H9 (cell line): ENCODE data around the gene PRAMEF12. TPM values are rescaled to one million over a fixed set of nuclear protein-coding genes. Genes with fewer than 3 reads are reported as not detected.

Experiments used
- DNase-seq: peaks from one replicate; pipeline ENCODE4 v3.0.0-alpha.2; 2017
- H2AFZ ChIP-seq: one replicate; pipeline ENCODE4 v1.6.1; 2013; ENCODE audit warnings: mild to moderate bottlenecking, low read length, control low read depth, moderate library complexity
- H2AK5ac ChIP-seq: 2 replicates; pipeline ENCODE4 v1.6.1; 2013; ENCODE audit warnings: low read length, control low read depth, mixed read lengths; ENCODE audit not compliant: insufficient read length
- H2BK120ac ChIP-seq: one replicate; pipeline ENCODE4 v1.6.1; 2013; ENCODE audit warnings: low read depth, mild to moderate bottlenecking, low read length, control low read depth, inconsistent platforms; ENCODE audit not compliant: poor library complexity, severe bottlenecking
- H2BK12ac ChIP-seq: 2 replicates; pipeline ENCODE4 v1.6.1; 2013; ENCODE audit warnings: low read length, control low read depth, mixed read lengths, low read depth; ENCODE audit not compliant: insufficient read length
- H2BK15ac ChIP-seq: 2 replicates; pipeline ENCODE4 v1.6.1; 2013; ENCODE audit warnings: low read depth, low read length, control low read depth
- H2BK20ac ChIP-seq: one replicate; pipeline ENCODE4 v1.6.1; 2013; ENCODE audit warnings: low read depth, mild to moderate bottlenecking, low read length, control low read depth, inconsistent platforms; ENCODE audit not compliant: poor library complexity, severe bottlenecking
- H2BK5ac ChIP-seq: 2 replicates; pipeline ENCODE4 v1.6.1; 2013; ENCODE audit warnings: low read length, control low read depth, mixed read lengths; ENCODE audit not compliant: insufficient read length
- H3K14ac ChIP-seq: 2 replicates; pipeline ENCODE4 v1.6.1; 2013; ENCODE audit warnings: low read length, control low read depth; ENCODE audit not compliant: insufficient read depth
- H3K18ac ChIP-seq: 2 replicates; pipeline ENCODE4 v1.6.1; 2013; ENCODE audit warnings: low read depth, mild to moderate bottlenecking, mixed read lengths, low read length, control low read depth; ENCODE audit not compliant: insufficient read length
- H3K23ac ChIP-seq: 2 replicates; pipeline ENCODE4 v1.6.1; 2013; ENCODE audit warnings: low read length, control low read depth, mixed read lengths, low read depth; ENCODE audit not compliant: insufficient read length
- H3K23me2 ChIP-seq: 2 replicates; pipeline ENCODE4 v1.6.1; 2013; ENCODE audit warnings: low read depth, mild to moderate bottlenecking, mixed read lengths, low read length, control low read depth; ENCODE audit not compliant: insufficient read length, poor library complexity, severe bottlenecking
- H3K27ac ChIP-seq: 2 replicates; pipeline ENCODE4 v1.5.1; 2013; ENCODE audit warnings: low read length, control low read depth, mixed read lengths, low read depth; ENCODE audit not compliant: insufficient read length
- H3K27me3 ChIP-seq: 2 replicates; pipeline ENCODE4 v1.6.1; 2013; ENCODE audit warnings: low read length, control low read depth, inconsistent platforms; ENCODE audit not compliant: insufficient read depth
- H3K4ac ChIP-seq: 2 replicates; pipeline ENCODE4 v1.6.1; 2013; ENCODE audit warnings: low read depth, mild to moderate bottlenecking, control low read depth, inconsistent platforms, low read length, moderate library complexity
- H3K4me1 ChIP-seq: 2 replicates; pipeline ENCODE4 v1.6.1; 2013; ENCODE audit warnings: low read length, control low read depth, inconsistent platforms; ENCODE audit not compliant: insufficient read depth
- H3K4me2 ChIP-seq: 2 replicates; pipeline ENCODE4 v1.6.1; 2013; ENCODE audit warnings: low read length, control low read depth, mixed read lengths; ENCODE audit not compliant: insufficient read length, insufficient read depth
- H3K56ac ChIP-seq: 2 replicates; pipeline ENCODE4 v1.6.1; 2013; ENCODE audit warnings: low read depth, mild to moderate bottlenecking, mixed read lengths, low read length, control low read depth; ENCODE audit not compliant: insufficient read length
- H3K79me1 ChIP-seq: 2 replicates; pipeline ENCODE4 v1.6.1; 2013; ENCODE audit warnings: low read depth, mild to moderate bottlenecking, moderate library complexity, low read length, control low read depth, inconsistent platforms; ENCODE audit not compliant: insufficient read depth, poor library complexity, severe bottlenecking
- H3K79me2 ChIP-seq: 2 replicates; pipeline ENCODE4 v1.6.1; 2013; ENCODE audit warnings: low read length, control low read depth, inconsistent platforms; ENCODE audit not compliant: insufficient read depth
- H3K9ac ChIP-seq: 2 replicates; pipeline ENCODE4 v1.6.1; 2013; ENCODE audit warnings: low read length, control low read depth, mixed read lengths; ENCODE audit not compliant: insufficient read length; ENCODE audit errors: extremely low read depth
- H3K9me3 ChIP-seq: one replicate; pipeline ENCODE4 v1.6.1; 2013; ENCODE audit warnings: low read depth, low read length, inconsistent platforms; ENCODE audit not compliant: control insufficient read depth
- H3T11ph ChIP-seq: one replicate; pipeline ENCODE4 v1.6.1; 2013; ENCODE audit warnings: mild to moderate bottlenecking, low read length, control low read depth, inconsistent platforms
- H4K20me1 ChIP-seq: one replicate; pipeline ENCODE4 v1.6.1; 2013; ENCODE audit not compliant: control insufficient read depth, insufficient read length, insufficient read depth
- H4K5ac ChIP-seq: 2 replicates; pipeline ENCODE4 v1.6.1; 2013; ENCODE audit warnings: low read depth, mild to moderate bottlenecking, mixed read lengths, low read length, control low read depth; ENCODE audit not compliant: insufficient read length
- H4K8ac ChIP-seq: replicated peaks from 2 replicates; pipeline ENCODE4 v1.6.1; 2013; ENCODE audit warnings: low read length, control low read depth, mixed read lengths, low read depth; ENCODE audit not compliant: insufficient read length
- H4K91ac ChIP-seq: 2 replicates; pipeline ENCODE4 v1.6.1; 2013; ENCODE audit warnings: low read depth, mild to moderate bottlenecking, moderate library complexity, mixed read lengths, low read length, control low read depth; ENCODE audit not compliant: insufficient read length
- H3K27ac Mint-ChIP-seq, 3 experiments: 2 replicates in 2 of 3; 3 replicates in 1 of 3; pipeline ENCODE4 v1.8.0; 2020 to 2021; ENCODE audit warnings: mixed read lengths in 3 of 3, mild to moderate bottlenecking in 1 of 3, moderate library complexity in 1 of 3
- H3K27me3 Mint-ChIP-seq: 2 replicates; pipeline ENCODE4 v1.8.0; 2021; ENCODE audit warnings: low read depth, mild to moderate bottlenecking, moderate library complexity, mixed read lengths
- H3K36me3 Mint-ChIP-seq, 3 experiments: 2 replicates in 2 of 3; 3 replicates in 1 of 3; pipeline ENCODE4 v1.8.0; 2020 to 2021; ENCODE audit warnings: low read depth in 3 of 3, mixed read lengths in 3 of 3; ENCODE audit not compliant: insufficient read depth in 1 of 3
- H3K4me1 Mint-ChIP-seq, 2 experiments: 2 replicates each; pipeline ENCODE4 v1.8.0; 2020; ENCODE audit warnings: mixed read lengths in 2 of 2
- H3K4me3 Mint-ChIP-seq, 2 experiments: 2 replicates in 1 of 2; 3 replicates in 1 of 2; pipeline ENCODE4 v1.8.0; 2020 to 2021; ENCODE audit warnings: mild to moderate bottlenecking in 2 of 2, mixed read lengths in 2 of 2, moderate library complexity in 1 of 2
- H3K9me3 Mint-ChIP-seq, 2 experiments: 2 replicates in 1 of 2; 3 replicates in 1 of 2; pipeline ENCODE4 v1.8.0; 2020; ENCODE audit warnings: mild to moderate bottlenecking in 2 of 2, mixed read lengths in 2 of 2, moderate library complexity in 1 of 2
- CTCF ChIP-seq: fragments of 200-600 bp; sonication (generic); conservative IDR thresholded peaks from 3 replicates; pipeline ENCODE4 v1.8.0; 2021; ENCODE audit warnings: antibody characterized with exemption, mild to moderate bottlenecking
- WGBS: extraction: QIAGEN DNeasy Blood & Tissue Kit; methylation state at CpG from one replicate; pipeline ENCODE4 v1.1.7; 2013; ENCODE audit warnings: missing lambda C conversion rate, low lambda C conversion rate, mixed read lengths; ENCODE audit not compliant: insufficient read length; ENCODE audit errors: extremely low coverage; 5-methylcytosine and 5-hydroxymethylcytosine counted together
- total RNA-seq: library from RNA; stranded (reverse); gene quantifications from 2 replicates; pipeline ENCODE4 v1.2.1, GENCODE V29; 2021

PRAMEF12 gene
- total RNA-seq, 1 experiment from 2014 or later, result not detected

GRCh38 chr1:12810691-12811408, 37.3 kb downstream of the PRAMEF12 start:
- Histone ChIP-seq H3K9me3 (peaks cover 54% of the 10 kb centered on the region), H4K5ac (no peak overlapping the region), H3K56ac (no peak overlapping the region), H3T11ph (no peak overlapping the region), H3K4me1 (no peaks in the 10 kb centered on the region), H4K20me1 (no peaks in the 10 kb centered on the region), H2BK15ac (no peak overlapping the region), H3K79me1 (no peaks in the 10 kb centered on the region), H3K9ac (no peak overlapping the region), H3K79me2 (no peaks in the 10 kb centered on the region), H3K18ac (no peak overlapping the region), H3K23me2 (no peaks in the 10 kb centered on the region), H3K27me3 (no peaks in the 10 kb centered on the region), H3K23ac (no peak overlapping the region), H3K4me2 (no peak overlapping the region), H2AK5ac (no peak overlapping the region), H2BK20ac (no peak overlapping the region), H4K91ac (no peak overlapping the region), H2BK12ac (no peak overlapping the region), H2BK5ac (no peak overlapping the region), H3K27ac (no peak overlapping the region), H4K8ac (no peak overlapping the region), H2AFZ (no peak overlapping the region), H3K4ac (no peak overlapping the region), H3K14ac (no peak overlapping the region), H2BK120ac (no peak overlapping the region)
- Mint-ChIP-seq H3K27me3 (peaks cover 1% of the 10 kb centered on the region; the same call in 1 of the 2 replicates), H3K4me3 (no peak overlapping the region), H3K4me1 (no peaks in the 10 kb centered on the region), H3K36me3 (peaks cover 0 to 33% (median 2%) of the 10 kb centered on the region in 3 experiments; a peak in 5 of 7 replicates), H3K27ac (no peak overlapping the region), H3K9me3 (peaks cover 83 to 89% of the 10 kb centered on the region in 2 experiments)
- TF ChIP-seq CTCF, result no peak
- DNase-seq, result no peak
- WGBS, result no CpG with 5 or more reads among the region's 5 CpGs
